GM21360 (cell line): ENCODE results near the gene DOP1B.

ENCODE experiments used
- ATAC-seq: cut with Tn5 transposase; IDR thresholded peaks from one replicate; pipeline ENCODE4 v1.9.1; 2021; ENCODE audit warnings: mild to moderate bottlenecking, moderate library complexity; ENCODE audit not compliant: unreplicated experiment

Gene DOP1B

DNA sequence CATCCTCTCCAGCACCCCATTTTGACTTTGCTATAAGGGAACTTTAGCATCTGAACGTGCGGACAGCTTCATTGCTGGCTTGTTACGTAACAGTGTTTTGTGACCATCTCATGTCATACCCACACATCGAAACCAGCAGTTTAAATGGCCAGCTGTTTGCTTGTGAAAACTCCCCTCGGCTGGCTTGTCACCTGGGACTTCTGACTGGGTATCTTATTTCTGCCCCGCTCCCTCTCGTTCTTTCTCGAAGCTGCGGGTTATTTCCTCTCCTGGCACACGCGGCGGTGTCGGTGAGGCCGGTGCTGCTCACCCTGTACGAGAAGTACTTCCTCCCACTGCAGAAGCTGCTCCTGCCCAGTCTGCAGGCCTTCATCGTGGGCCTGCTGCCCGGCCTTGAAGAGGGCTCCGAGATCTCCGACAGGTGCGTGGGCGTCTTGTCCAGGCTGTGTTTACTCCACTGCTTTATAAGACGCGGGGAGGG, 43.5 kb downstream of the DOP1B start:
- no peak for ATAC-seq

DNA sequence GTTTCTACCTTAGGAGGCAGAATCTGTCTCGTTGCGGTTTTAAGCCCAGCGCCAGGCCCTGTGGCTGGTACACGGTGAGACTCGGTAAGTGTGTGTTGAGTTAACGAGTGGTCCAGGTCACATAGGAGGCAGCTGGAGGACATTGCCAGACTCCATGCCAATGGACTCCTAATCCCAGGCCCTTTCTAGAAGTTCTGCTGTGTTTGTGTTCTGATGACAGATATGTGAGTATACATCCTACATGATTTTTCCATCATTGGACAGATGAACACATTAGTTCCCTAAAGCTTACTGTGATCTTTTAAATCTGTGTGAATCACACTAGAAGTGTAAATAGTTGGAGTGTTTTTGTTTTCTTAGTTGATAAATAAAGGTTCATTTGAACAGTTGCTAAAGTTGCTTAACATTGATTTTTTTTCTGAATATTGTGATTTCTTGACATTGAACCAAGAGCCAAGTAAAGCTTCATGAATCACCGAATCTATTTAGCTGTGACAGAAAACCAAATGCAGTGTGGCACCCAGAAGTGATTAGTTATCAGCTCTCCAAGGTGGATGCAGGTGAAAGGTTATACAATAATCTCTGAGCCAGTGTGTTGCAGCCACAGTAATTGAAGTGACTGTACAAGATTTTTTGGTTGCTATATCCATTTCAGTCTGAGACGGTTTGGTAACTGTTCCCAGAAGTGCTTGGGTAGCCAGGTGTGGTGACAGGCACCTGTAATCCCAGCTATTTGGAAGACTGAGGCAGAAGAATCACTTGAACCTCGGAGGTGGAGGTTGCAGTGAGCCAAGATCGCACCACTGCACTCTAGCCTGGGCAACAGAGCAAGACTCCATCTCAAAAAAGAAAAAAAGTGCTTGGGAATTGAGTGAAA, 46.3 kb downstream of the DOP1B start:
- no peak for ATAC-seq

DNA sequence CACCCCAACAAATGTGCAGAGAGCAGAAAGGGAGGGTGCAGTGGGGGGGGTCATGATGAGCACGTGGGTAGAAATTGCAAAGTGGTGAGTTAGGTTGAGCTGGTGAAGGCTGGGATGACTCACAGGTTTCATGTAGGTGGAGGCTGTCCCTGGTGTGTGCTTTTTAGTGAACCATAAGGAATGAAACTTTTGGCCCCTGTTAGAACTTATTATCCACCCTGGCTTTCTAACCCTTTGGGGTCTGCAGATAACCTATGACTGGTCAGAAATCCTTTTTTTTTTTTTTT, 46.9 kb downstream of the DOP1B start:
- peak; percentile 66 for ATAC-seq

DNA sequence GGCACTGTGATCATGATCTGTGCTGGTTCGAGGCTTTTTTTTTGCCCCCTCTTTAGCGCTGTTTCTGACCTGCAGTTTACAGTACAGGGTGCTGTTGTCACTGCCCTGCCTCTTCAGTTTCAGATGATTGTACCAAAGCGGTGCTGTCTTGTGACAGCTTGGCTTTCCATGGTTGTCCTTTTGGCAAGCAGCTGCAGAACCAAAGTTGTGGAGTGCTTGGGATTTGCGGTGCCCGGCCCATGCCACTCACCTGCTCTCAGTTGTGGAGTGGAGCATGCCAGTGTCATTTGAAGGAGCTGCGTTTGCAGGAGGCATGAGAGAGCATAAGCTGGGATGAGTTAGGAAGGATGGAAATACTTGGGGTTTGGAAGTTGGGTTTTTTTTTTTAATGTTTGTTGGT, 48.4 kb downstream of the DOP1B start:
- no peak for ATAC-seq

DNA sequence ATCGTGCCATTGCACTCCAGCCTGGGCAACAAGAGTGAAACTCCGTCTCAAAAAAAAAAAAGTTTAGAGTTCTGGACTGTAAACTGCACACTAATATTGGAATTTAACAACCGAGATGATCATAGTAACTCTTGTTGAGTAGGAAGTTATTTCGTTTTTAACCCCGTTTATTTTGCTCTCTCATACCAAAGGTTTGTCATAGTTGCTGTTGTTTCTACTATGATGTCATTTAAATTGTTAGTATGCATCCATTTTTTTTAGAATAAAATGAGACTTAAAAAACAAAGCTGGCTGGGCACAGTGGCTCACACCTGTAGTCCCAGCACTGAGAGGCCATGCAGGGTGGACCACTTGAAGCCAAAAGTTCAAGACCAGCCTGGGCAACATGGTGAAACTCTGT, 49.3 kb downstream of the DOP1B start:
- no peak for ATAC-seq
